ENCODE results near the gene DHH.
"Not testable (repeated sequence)": the region's sequence is repeated elsewhere in the genome, so short reads cannot be mapped to it uniquely, and the experiment has no call there.

Gene DHH

DNA sequence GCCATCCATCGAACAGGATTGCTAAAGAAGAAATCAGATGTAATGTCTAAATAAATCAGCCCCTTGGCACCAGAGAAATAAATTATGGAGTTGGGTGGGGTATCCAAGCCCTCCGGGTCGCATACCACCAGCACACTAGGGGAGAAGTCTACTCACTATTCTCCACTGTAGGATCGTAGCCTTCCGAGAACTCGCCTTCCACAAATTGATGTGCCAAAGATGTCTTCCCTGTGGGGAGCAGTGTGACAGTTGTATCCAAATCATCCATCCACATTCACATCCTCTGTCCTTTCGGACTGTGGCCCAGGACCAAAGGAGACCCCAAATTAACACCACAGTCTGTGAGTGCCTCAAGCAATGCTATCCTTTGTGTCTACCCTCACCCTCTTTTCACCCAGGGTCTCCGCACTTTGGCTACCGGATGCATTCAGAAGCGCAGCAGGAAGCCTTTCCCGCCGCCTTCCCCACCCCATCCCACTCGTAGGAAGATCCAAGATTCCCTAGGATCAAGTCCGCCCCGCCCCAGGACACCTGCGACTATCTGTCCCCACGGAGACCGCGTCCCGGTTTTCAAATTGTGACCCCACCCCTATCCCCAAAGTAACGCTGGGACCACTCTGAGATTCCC lies 25.6 kb downstream of the DHH start:
- no peak for DNase-seq

DNA sequence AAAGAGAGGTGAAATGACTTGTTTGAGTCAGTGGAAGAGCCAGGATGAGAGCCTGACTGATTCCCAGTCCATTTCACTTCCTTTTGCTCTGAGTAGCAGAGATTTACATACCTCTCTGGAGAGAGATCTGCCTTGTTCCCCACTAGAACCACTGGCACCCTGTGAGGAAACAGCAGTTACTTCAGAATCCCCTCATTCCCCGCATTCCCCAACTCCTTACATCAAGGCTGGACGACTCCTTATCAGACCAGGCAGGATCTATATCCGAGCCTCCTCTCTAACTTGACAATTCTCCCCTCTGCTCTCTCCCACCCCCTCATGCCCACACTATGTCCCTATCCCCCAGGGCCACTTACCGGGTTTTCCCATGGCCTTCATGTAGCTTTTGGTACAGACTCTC lies 28.5 kb downstream of the DHH start:
- no peak for DNase-seq

DNA sequence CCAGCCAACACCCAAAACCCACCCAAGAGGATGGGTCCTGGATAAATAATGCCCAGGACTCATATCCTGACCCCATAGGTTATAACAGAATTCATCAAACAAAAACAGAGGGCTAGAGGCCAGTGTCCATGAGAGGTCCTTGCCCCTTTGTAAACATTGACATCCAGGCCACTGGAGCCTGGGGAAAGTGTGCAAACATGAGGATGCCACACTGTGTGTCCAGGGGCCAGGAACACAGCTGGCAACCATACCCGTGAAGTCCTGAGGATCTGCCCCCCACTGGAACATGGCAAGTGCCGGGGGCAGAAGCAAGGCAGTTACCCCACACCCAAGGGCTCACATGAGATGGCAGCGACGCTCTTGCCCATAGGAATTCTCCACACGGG lies 29.8 kb downstream of the DHH start:
- no peak for DNase-seq

DNA sequence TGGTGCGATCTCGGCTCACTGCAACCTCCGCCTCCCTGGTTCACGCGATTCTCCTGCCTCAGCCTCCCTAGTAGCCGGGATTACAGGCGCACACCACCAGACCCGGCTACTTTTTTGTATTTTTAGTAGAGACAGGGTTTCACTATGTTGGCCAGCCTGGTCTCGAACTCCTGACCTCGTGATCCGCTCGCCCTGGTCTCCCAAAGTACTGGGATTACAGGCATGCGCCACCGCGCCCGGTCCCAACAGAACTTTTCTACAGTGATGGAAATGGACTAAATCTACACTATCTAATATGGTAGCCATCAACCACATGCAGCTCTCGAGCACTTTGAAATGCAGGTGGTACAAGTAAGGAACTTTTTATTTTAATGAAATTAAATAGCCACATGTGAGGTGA lies 32.7 kb downstream of the DHH start:
- not testable (repeated sequence) for DNase-seq

DNA sequence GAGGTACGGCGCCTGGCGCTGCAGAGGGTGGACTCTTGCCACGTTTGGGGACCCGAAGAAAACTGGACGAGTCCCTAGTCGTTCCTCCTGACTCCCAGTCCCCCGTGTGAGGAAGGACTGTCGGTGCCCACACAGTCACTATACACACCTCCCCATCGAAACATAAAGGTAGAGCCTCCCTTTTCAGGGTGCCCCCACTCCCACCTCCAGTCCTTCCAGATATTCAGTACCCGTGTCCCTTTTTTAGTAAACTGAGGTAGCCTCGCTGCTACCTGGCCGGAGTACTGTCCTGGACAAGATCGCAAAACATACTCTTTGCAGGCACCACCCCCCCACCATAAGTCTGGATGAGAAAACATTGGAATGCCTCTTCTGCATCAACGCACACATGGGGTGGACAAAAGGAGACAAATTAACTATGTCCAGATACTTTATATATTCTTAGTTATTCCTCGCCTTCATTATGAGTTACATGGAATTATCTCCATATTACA lies 33.4 kb downstream of the DHH start:
- DNase-seq = no peak

DNA sequence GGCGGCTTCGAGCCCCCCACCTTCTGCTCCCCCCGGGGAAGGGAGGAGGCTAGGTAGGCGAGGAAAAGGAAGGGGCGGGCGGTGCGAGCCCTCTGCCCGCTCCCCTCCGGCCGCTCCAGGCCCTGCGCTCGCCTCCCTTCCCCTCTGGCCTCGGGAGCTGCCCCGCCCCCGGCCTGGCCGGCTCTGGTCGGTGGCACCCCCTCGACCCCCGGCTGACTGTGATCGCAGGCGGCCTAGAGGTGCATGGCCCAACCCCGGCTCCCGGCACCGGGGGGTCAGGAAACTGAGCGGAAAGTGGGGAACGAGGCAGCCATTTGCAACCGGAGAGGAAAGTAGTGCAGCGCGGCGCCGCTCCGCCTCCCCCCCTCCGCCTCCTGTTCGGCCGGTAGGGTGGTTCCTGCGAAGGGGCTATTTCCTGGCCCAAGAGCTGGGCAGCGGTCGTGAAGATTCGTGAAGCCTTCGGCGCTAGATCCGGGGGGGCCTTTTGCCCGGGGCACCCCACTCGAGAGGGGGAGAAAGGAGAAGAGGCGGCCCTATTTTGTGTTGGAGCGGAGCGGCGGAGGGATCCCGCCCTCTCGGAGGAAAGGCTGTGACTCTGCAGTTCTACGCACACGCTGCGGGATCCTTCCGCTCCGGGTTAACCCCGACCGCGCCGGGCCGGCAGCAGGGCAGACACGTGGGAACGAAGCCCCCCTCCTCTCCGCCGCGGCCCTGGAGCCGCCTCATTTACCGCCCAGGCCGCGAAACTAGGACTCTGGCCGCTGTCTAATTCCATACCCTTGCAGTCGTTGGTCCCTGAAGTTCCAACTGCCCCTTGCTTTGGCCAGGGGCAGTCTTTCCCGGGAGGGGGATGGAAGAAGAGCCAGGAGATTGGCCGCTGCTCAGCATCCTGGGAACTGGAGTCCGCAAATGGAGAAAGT lies 34.1 kb downstream of the DHH start, which contains the start of gene KMT2D:
Gene KMT2D, minus strand, starts transcription at position 558 of the 920 bp plus-strand sequence. CDS start 5,470 bp downstream, outside the sequence.
- DNase-seq = peak; percentile 89

DNA sequence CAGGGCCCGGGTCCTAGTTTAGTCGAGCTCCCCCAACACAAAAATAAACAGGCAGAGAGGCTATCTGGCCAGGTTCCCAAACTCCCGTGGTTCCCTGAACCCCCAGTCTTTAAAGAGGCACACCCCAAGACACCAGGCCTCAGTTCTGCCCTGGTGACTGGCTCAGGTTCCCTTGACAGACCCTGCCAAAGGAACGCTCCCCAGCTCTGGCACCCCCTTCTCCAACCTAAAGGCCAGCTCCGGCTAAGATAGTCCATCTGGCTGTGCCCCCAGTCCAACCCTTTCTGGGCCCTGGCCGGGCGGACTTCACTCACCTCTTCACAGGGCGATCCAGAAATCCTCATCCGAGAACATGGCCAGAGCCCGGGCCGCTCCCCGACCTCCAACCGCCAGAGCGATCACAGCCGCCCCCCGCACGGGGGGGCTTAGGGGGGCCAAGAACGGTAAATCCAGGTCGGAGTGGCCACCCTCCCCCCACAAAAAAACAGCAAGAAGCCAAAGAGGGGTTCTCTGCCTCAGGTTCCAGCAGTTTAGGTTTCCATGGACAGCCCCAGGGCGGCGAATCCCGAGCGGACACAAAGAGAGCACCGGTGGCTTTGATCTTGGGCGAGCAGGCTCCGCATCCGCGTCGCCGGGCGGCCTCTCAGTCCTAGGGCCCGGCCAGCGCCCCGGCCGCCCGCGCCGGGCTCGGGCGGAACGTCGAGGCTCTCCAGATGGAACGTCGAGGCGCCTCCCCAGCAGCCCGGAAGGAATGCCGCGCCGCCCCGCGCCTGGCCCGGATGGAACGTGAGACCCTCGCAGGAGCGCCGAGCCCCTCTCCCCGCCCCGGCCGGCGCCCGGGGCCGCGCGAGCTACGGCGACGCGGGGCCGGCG lies 35.1 kb downstream of the DHH start:
- DNase-seq = no peak

DNA sequence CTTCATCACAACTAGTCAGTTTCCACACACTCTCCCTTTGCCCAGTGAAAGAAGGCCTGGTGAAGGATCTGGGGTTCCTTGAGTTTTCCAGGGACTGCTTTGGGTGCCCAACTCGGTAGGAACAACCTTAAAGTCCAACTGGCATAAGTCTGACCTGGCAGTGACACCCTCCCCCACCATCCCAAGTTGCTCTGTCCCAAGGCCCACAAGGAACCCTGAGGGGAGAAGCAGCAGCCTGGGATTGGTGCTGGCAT lies 35.6 kb downstream of the DHH start:
- DNase-seq = no peak

DNA sequence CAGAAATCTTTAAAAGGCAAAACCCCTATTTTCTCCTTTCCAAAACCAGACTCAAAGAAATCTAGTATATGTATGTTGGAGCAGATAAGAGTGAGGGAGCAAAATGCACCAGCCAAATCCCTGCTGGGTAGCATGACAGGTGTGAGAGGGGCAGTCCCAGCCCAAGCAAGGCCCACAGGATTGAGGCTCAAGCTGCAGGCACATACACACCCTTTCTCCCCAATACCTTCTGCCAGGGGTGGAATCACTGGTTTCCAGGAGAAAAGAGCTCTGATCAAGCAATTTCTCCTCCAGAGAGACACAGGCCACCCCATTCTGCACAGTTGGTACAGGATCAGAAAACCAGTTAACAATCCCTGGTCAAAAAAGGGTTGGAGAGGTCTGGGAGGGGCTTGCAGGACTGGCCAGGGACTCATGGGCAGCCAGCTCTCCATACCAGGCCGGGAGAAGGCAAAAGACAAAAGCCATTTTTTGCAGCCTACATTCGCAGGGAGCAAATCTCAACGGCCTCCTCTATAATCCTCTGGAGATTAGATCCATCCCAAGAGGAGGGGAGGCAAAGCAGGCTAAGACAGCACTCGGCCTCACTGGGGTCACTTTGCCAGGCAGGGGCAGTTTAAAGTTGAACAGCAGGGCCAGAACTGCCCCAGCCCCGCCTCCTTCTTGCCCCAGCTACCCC lies 36.1 kb downstream of the DHH start:
- DNase-seq = no peak

DNA sequence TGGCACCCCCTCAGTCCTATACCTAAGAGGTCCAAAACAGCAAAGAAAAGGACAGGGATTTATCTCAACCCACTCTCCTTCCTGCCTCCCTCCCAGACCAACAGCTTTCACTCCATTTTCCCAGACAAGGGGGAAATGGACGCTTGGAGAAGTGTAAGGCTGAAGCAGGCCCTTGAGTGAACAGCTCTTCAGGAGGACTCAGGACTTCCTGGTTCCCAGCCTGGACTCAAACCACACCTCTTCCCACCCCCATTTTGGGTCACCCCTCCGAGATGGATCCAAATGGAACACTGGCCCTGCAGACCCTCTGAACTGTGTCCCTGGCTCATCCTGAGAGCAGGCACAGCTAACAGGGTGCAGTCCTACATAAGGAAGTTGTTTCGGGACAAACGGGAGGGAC lies 36.7 kb downstream of the DHH start:
- DNase-seq = no peak

DNA sequence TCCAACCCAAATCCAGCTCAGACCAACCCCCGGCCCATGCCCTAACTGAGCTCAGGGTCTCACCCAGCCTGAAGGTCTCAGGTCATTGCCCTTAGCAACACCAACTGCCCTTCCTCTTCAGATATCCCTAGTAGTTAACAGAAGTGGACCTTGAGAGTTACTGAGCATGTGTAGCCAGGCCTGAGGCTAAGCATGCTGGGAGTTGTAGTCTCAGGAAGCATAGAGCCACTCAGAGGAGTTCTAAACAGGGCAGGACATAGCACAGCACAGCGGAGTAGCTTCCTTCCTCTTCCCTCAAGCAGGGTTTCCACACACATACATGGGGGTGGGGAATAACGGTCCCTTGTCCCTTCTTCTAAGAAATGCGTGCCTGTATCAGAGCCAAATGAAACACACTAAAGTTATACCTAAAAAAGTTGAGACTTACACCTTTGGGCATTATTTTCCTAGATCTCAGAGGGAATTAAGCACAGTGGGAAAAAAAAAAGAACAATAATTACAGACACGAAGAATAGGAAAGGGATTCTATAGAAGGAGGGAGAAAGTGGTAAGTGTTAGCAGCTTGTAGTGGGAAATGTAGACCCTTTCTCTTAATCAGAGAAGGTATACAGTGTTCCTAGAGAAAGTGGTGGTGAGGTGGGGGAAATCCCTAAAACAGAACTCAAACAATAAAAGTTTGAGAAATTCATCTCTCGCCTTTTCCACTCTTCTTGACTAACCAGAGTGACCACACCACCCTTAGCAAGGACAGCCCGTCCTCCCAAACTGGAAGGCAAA lies 38.4 kb downstream of the DHH start:
- DNase-seq = peak; percentile 54

DNA sequence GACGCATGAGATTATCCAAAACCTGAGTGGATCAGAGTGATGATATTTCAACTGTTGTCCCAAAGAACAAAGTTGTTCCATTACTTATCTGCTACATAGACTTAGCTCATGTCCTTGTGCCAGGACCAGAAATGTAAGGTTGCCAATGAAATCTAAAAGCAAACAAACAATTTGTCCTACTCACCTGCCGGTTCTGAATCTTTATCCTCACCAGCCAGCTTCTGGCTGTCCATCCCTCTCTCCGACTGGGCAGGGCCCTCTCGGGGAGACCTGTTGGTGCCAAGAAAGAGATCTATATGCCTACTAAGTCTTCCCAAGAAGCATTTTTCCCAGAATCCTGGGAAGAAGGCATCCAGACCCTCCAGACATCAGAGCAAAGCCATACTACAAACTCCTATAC lies 39.5 kb downstream of the DHH start:
- DNase-seq = no peak

DNA sequence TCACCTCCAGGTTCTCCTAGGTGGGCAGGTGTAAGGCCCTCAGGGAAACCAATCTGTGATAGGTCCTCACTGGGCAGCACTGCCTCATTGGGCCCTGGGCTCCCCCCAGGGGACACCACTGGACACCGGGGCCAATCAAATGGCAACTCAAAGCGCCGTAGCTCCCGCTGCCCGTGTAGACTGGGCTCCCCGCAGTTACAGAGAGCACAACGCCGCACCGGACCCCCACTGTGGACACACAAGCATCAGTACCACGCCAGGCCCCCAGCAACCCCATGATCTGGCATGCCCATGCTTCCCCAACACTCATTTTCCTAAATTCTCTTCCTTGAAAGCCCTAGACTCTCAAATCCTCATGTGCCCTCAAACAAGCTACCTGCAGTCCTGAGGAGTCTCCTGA lies 40.1 kb downstream of the DHH start:
- DNase-seq = no peak

DNA sequence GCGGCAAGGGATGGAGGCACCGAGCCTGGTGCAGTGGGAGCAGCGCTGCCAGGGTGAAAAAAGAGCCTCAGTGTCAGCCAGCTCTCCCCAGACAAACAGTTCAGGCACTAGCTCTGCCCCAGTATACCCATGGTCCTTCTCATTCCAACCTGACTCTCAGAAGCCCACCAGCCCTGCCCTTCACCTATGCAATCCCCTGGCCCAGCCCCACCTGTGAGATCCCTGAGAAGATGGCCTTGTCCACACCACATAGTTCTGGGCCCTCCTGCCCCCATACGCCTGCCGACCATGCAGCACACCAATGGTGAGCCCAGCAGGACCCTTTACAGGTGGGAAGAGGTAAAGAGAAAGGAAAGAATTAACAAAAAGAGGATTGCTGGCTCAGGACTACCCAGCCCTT lies 40.5 kb downstream of the DHH start:
- DNase-seq = no peak

DNA sequence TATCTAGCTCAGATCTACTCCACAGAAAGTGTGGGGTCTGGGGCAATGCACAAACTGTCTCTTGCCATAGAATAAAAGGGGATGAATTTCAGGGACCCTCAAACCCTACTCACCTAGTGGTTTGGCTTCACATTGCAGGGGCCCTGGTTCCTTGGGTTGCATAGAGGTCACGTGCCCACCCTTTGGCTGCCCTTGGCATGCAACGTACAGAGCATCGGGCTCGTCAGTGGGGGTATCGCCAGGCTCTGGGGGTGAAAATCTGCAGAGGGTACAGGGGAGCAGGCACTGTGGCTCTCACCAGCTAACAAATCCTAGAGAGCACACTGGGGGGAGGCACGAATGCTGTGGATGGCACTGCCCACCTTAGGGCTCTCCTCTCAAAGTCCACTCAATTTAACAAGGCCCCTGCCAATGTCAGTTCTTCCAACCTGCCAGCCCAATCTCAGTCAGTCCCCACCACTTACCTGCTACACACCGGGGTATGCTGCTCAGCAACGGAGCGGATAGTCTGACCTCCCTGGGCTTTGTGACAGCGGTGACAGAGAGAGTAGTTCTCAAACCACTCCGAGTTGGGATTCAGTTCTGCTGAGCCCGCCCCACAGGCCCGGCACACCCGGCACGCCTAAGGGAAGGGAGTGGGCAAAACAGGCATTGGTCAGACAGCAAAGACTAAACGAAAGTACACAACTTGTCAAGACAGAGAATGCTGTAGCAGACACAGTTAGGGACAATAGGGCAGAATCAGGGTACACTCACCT lies 42.0 kb downstream of the DHH start:
- DNase-seq = no peak

DNA sequence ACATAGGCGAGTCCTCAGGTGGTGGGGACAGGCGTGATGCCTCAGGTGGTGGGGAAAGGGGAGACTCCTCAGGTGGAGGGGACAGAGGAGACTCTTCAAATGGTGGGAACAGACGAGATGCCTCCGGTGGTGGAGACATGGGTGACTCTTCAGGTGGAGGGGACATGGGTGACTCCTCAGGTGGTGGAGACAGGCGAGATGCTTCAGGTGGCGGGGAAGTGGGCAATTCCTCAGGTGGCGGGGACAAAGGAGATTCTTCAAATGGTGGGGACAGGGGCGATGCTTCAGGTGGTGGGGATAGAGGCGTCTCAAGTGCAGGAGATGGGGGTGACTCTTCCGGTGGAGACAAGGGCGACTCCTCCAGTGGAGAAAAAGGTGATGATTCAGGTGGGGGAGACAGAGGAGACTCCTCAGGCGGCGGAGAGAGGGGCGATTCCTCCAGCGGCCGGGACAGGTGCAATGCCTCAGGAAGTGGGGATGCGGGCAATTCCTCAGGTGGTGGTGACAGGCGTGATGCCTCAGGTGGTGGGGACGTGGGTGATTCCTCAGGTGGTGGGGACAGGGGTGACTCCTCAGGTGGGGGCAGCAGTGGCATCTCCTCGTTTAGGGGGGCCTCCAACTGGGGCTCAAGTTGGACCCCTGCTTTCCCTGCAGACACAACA lies 42.7 kb downstream of the DHH start:
- no peak for DNase-seq

DNA sequence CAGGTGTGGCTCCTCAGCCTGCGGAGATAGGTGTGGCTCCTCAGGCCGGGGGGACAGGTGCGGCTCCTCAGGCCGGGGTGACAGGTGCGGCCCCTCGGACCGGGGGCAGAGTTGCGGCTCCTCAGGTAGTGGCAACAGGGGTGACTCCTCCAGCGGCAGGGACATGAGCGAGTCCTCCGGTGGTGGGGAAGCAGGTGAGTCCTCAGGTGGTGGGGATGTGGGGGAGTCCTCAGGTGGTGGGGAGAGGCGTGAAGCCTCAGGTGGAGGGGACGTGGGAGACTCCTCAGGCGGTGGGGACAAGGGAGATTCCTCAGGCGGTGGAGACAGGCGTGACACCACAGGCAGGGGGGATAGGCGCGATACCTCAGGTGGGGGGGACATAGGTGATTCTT lies 43.2 kb downstream of the DHH start:
- DNase-seq = no peak

DNA sequence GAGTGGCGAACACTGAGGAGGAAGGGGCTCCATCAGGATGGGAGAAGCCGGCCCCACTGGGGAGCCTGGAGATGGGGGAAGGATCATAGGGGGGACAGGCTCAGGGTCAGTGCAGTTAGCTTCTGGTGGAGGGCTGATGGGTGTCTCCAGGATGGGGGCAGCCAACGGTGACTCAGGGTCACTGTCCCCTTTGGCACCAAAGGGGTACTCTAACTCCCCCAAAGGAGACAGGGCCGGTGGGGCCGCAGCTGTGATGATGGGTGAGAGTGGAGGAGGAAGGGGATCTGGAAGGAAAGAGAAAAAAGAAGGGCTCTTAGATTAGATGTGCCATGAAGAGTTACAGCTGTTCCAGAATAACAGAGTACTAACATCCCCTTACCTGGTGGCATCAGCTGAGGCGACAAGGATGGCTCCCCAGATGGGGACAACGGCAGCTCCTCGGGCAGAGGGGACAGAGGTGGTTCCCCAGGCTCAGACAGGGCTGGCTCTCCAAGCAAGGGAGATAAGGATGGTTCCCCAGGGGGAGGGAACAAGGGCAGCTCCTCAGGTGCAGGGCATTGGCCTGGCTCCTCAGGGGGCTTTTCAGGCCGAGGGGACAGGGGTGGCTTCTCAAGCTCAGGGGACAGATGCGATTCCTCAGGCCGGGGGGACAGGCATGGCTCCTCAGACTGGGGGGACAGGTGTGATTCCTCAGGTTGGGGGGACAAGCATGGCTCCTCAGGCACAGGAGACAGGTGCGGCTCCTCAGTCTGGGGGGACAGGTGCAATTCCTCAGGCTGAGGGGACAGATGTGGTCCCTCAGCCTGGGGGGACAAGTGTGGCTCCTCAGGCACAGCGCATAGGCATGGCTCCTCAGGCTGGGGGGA lies 43.9 kb downstream of the DHH start:
- DNase-seq = no peak

DNA sequence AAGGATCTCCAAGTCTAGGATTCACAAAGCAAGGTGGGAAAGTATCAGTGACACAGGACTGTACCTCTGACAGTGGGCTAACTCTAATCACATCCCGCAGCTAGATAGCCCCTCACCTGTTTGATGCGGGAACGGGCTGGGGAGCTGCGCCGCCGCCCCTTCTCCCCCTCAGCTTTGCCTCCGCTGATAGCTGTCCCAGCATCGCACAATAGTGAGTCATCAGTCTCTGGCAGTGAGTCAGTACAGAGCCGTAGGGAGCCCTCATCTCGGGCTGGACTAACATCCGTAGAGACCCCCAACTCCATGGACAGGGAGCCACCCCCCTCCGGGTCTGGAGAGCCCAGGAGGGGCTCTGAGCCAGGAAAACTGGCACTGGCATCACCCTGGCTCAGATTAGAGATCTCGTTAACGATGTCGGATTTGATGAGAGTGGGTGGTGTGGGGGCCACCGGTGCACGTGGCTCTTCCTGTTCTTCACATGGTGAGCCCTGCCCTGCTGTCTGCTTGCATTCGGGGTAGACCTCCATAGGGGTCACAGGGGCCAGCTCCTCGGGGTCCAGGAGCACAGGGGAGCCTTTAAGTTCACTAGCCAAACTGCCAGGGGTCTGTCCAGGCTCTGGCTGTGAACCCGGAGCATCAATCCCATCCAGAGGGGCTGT lies 44.9 kb downstream of the DHH start:
- DNase-seq = no peak

Measured in activated CD8-positive, alpha-beta memory T cell treated with anti-CD3 and anti-CD28 coated beads, Interleukin-2, amount 50 U/mL, for 4 hours (primary cell).